H1 (cell line): ENCODE results near the gene CENPF. TPM values are rescaled to one million over a fixed set of nuclear protein-coding genes. Genes with fewer than 3 reads are reported as not detected.
A peak's percentile ranks its signal among the peaks of the same experiment; 100 is the strongest.

Experiments
- ASH2L ChIP-seq: fragments of 200-600, 300-600 bp; sonication (generic); IDR thresholded peaks from one replicate; pipeline ENCODE4 v1.7.1; 2017; ENCODE audit warnings: low read length
- BRCA1 ChIP-seq: IDR thresholded peaks from 2 replicates; pipeline ENCODE4 v1.6.1; 2012; ENCODE audit warnings: low read depth, low read length, improper control_type of control experiment
- CEBPB ChIP-seq: IDR thresholded peaks from 2 replicates; pipeline ENCODE4 v1.6.1; 2012; ENCODE audit warnings: low read depth, low read length
- E2F6 ChIP-seq: IDR thresholded peaks from 2 replicates; pipeline ENCODE4 v1.6.1; 2012; ENCODE audit warnings: inconsistent platforms
- EP300 ChIP-seq, 2 experiments: IDR thresholded peaks; 1 replicate in 1 of 2; 2 replicates in 1 of 2; pipeline ENCODE4 v1.6.1; 2011 to 2012; ENCODE audit warnings: low read depth in 2 of 2, low read length in 2 of 2, mild to moderate bottlenecking in 2 of 2, borderline replicate concordance in 1 of 2, inconsistent platforms in 1 of 2, moderate library complexity in 1 of 2
- HDAC2 ChIP-seq, 2 experiments: fragments of 300-600 bp in 1 of 2; sonication (generic) in 1 of 2; IDR thresholded peaks; 2 replicates each; pipeline ENCODE4 v1.6.1; 2011 to 2012; ENCODE audit warnings: low read depth in 2 of 2, low read length in 2 of 2, mild to moderate bottlenecking in 2 of 2, moderate library complexity in 2 of 2, borderline replicate concordance in 1 of 2, inconsistent platforms in 1 of 2
- HDAC6 ChIP-seq: IDR thresholded peaks from one replicate; pipeline ENCODE4 v1.7.1; 2012; ENCODE audit warnings: low read depth, mild to moderate bottlenecking, inconsistent platforms, low read length, moderate library complexity
- JUN ChIP-seq: IDR thresholded peaks from 2 replicates; pipeline ENCODE4 v1.6.1; 2011; ENCODE audit warnings: low read depth, mild to moderate bottlenecking, improper control_type of control experiment, low read length
- JUND ChIP-seq: IDR thresholded peaks from 2 replicates; pipeline ENCODE4 v1.6.1; 2011; ENCODE audit warnings: mild to moderate bottlenecking, improper control_type of control experiment, low read length
- MAX ChIP-seq: IDR thresholded peaks from 2 replicates; pipeline ENCODE4 v1.6.1; 2012; ENCODE audit warnings: inconsistent platforms
- NRF1 ChIP-seq: IDR thresholded peaks from 2 replicates; pipeline ENCODE4 v1.6.1; 2011; ENCODE audit warnings: mild to moderate bottlenecking, low read depth, low read length, improper control_type of control experiment
- RAD21 ChIP-seq, 2 experiments: IDR thresholded peaks in 1 of 2; conservative IDR thresholded peaks in 1 of 2; 2 replicates each; pipeline ENCODE4 v1.6.1; 2011; ENCODE audit warnings: low read depth in 2 of 2, low read length in 2 of 2, improper control_type of control experiment in 1 of 2, inconsistent platforms in 1 of 2, mild to moderate bottlenecking in 1 of 2, moderate library complexity in 1 of 2
- RBBP5 ChIP-seq: IDR thresholded peaks from 2 replicates; pipeline ENCODE4 v1.7.1; 2012; ENCODE audit warnings: low read depth, mild to moderate bottlenecking, inconsistent platforms, low read length, moderate library complexity, borderline replicate concordance
- RFX5 ChIP-seq: IDR thresholded peaks from 2 replicates; pipeline ENCODE4 v1.6.1; 2011; ENCODE audit warnings: low read depth, low read length, improper control_type of control experiment, borderline replicate concordance
- RNF2 ChIP-seq: fragments of 200-900, 300-1000 bp; sonication (generic); IDR thresholded peaks from 2 replicates; pipeline ENCODE4 v1.7.1; 2016; ENCODE audit warnings: borderline replicate concordance, low read depth, mild to moderate bottlenecking, antibody characterized with exemption, low read length; ENCODE audit not compliant: poor library complexity, severe bottlenecking; ENCODE audit errors: missing control alignments
- RXRA ChIP-seq: IDR thresholded peaks from 2 replicates; pipeline ENCODE4 v1.6.1; 2011; ENCODE audit warnings: low read depth, mild to moderate bottlenecking, low read length, moderate library complexity; ENCODE audit not compliant: insufficient read depth
- SAP30 ChIP-seq: fragments of 300-600 bp; sonication (generic); IDR thresholded peaks from 2 replicates; pipeline ENCODE4 v1.7.1; 2012; ENCODE audit warnings: low read length, moderate library complexity, mild to moderate bottlenecking, inconsistent platforms; ENCODE audit not compliant: insufficient read depth, insufficient replicate concordance
- SIN3A ChIP-seq, 2 experiments: IDR thresholded peaks in 1 of 2; conservative IDR thresholded peaks in 1 of 2; 2 replicates each; pipeline ENCODE4 v1.6.1; 2011 to 2012; ENCODE audit warnings: low read length in 2 of 2, improper control_type of control experiment in 1 of 2, low read depth in 1 of 2, mild to moderate bottlenecking in 1 of 2
- SP1 ChIP-seq: IDR thresholded peaks from 2 replicates; pipeline ENCODE4 v1.6.1; 2011; ENCODE audit warnings: low read depth, low read length
- SRF ChIP-seq: IDR thresholded peaks from 2 replicates; pipeline ENCODE4 v1.6.1; 2011; ENCODE audit warnings: mild to moderate bottlenecking, low read depth, low read length, moderate library complexity
- SUZ12 ChIP-seq: fragments of 200-600 bp; sonication (generic); IDR thresholded peaks from 2 replicates; pipeline ENCODE4 v1.6.1; 2012; ENCODE audit warnings: mild to moderate bottlenecking, inconsistent platforms, low read length, moderate library complexity, mixed read lengths
- polyA plus RNA-seq, 7 experiments: library from polyadenylated mRNA; depleted of rRNA in 3 of 7; stranded (reverse) in 5 of 7; unstranded in 2 of 7; fragments of >200 nt in 5 of 7; fragments of 200-250 nt in 2 of 7; gene quantifications; 1 replicate in 5 of 7; 2 replicates in 1 of 7; 4 replicates in 1 of 7; pipeline versions ENCODE4 v1.2.1 to v1.2.3, GENCODE V29; 2011 to 2013; ENCODE audit warnings: missing spikeins in 2 of 7, mixed read lengths in 2 of 7
- total RNA-seq: library from RNA; stranded (reverse); fragmentation: NEBNext Ultra II Directional; extraction: Animal tissue kit (Norgen Biotek cat#: 25700); gene quantifications from 2 replicates; pipeline ENCODE4 v1.2.1, GENCODE V29; 2021

The CENPF gene
- total and polyA plus RNA-seq, 2 of the 8 experiments (the other 6 are each of a cell fraction or from before 2014, with no cell fraction given) = 13.7 to 170 TPM

GRCh38 chr1:214602764-214603657, at the start of gene CENPF (continued):
- TF ChIP-seq EP300 (IDR thresholded peaks at IDR 0.05; ENCODE audit: borderline replicate concordance in 1 of 2, low read depth in 2 of 2, low read length in 2 of 2) (no peak), CEBPB (no peak), MAX (peak; percentile 99), JUN (no peak), SAP30 (no peak), SUZ12 (no peak), RAD21 (IDR thresholded peaks at IDR 0.05 in 1 of 2, conservative IDR thresholded peaks at IDR 0.05 in 1 of 2; ENCODE audit: low read depth in 2 of 2, low read length in 2 of 2) (no peak), RFX5 (no peak), RNF2 (no peak), E2F6 (peak; percentile 86), SIN3A (conservative IDR thresholded peaks at IDR 0.05 in 1 of 2, IDR thresholded peaks at IDR 0.05 in 1 of 2; ENCODE audit: low read depth in 1 of 2, low read length in 2 of 2) (peak; percentile 36 to 83; a peak in 2 of 4 replicates), JUND (no peak), NRF1 (no peak), SP1 (peak; percentile 91), HDAC2 (IDR thresholded peaks at IDR 0.05; ENCODE audit: borderline replicate concordance in 1 of 2, low read depth in 2 of 2, low read length in 2 of 2) (peak; percentile 95 to 99), RBBP5 (peak; percentile 51; the same call in 1 of the 2 replicates), SRF (no peak), ASH2L (peak; percentile 87), RXRA (no peak), BRCA1 (no peak), HDAC6 (no peak)
